ENCODE results near the gene MACF1. TPM values are rescaled to one million over a fixed set of nuclear protein-coding genes. Genes with fewer than 3 reads are reported as not detected.
A peak's percentile ranks its signal among the peaks of the same experiment; 100 is the strongest.

Gene MACF1
- total RNA-seq, 1 experiment from 2014 or later = 190 TPM

DNA sequence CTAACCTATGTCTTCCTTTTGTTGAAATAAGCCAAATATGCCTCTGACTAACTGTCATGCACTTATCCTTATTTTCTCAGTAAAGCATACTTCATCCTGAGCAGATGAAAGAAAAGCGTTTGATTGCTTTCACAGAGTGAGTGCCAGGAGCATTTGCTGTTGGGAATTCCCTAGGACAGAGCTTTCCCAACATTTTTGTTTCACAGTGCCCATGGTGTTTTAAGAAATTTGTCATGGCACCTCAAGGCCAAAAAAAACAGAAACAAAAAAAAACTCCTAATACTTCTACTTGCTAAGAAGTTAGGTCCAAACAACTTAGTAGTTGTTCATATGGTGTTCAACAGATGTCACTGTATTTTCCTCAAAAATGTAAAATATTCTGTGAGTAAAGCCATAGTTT lies 166.1 kb downstream of the MACF1 start:
- H3K23me2 ChIP-seq (ENCODE audit: insufficient read length, low read depth, low read length, poor library complexity, severe bottlenecking) = no peaks in the 10 kb centered on the region
- no peak overlapping the region for H4K8ac ChIP-seq (replicated peaks; ENCODE audit: insufficient read length, low read depth, low read length)
- no peaks in the 10 kb centered on the region for H3K27me3 ChIP-seq (ENCODE audit: insufficient read depth, low read length)
- no peak overlapping the region for H3K27ac ChIP-seq (ENCODE audit: insufficient read length, low read depth, low read length)
- H3K79me1 ChIP-seq (ENCODE audit: insufficient read depth, low read depth, low read length, poor library complexity, severe bottlenecking) = no peaks in the 10 kb centered on the region
- H2BK120ac ChIP-seq (ENCODE audit: low read depth, low read length, poor library complexity, severe bottlenecking) = no peak overlapping the region
- H2BK5ac ChIP-seq (ENCODE audit: insufficient read length, low read length) = no peak overlapping the region
- no peak for DNase-seq
- no CpG with 5 or more reads among the region's 1 CpG for WGBS (ENCODE audit: extremely low coverage, insufficient read length, low lambda C conversion rate)
- no peak overlapping the region for H3K14ac ChIP-seq (ENCODE audit: insufficient read depth, low read length)
- H3K4me2 ChIP-seq (ENCODE audit: insufficient read depth, insufficient read length, low read length) = no peak overlapping the region
- no peaks in the 10 kb centered on the region for H4K20me1 ChIP-seq (ENCODE audit: control insufficient read depth, insufficient read depth, insufficient read length)
- 0 out of 2 replicates have a peak, but pooled peaks cover 4% of the 10 kb centered on the region for H3K4me1 ChIP-seq (ENCODE audit: insufficient read depth, low read length)
- no peak overlapping the region for H2AFZ ChIP-seq (ENCODE audit: low read length)
- no peak overlapping the region for H3K56ac ChIP-seq (ENCODE audit: insufficient read length, low read depth, low read length)
- H3K9ac ChIP-seq (ENCODE audit: extremely low read depth, insufficient read length, low read length) = no peak overlapping the region
- H3K9me3 ChIP-seq (ENCODE audit: control insufficient read depth, low read depth, low read length) = no peaks in the 10 kb centered on the region
- no peak overlapping the region for H3K18ac ChIP-seq (ENCODE audit: insufficient read length, low read depth, low read length)
- Mint-ChIP-seq H3K9me3 (no peaks in the 10 kb centered on the region), H3K4me3 (no peak overlapping the region), H3K4me1 (peaks cover 10 to 11% of the 10 kb centered on the region in 2 experiments), H3K27me3 (ENCODE audit: low read depth) (no peaks in the 10 kb centered on the region), H3K36me3 (ENCODE audit: insufficient read depth in 1 of 3, low read depth in 3 of 3) (peaks cover 19 to 69% (median 63%) of the 10 kb centered on the region in 3 experiments), H3K27ac (peak overlapping the region in 1 of 3 experiments; percentile 59; a peak in 1 of 7 replicates)
- no peak overlapping the region for H4K5ac ChIP-seq (ENCODE audit: insufficient read length, low read depth, low read length)
- H3T11ph ChIP-seq (ENCODE audit: low read length) = no peak overlapping the region
- H2BK12ac ChIP-seq (ENCODE audit: insufficient read length, low read depth, low read length) = no peak overlapping the region
- H2BK15ac ChIP-seq (ENCODE audit: low read depth, low read length) = no peak overlapping the region
- H4K91ac ChIP-seq (ENCODE audit: insufficient read length, low read depth, low read length) = no peak overlapping the region
- no peak overlapping the region for H3K23ac ChIP-seq (ENCODE audit: insufficient read length, low read depth, low read length)
- no peak overlapping the region for H2AK5ac ChIP-seq (ENCODE audit: insufficient read length, low read length)
- no peaks in the 10 kb centered on the region for H3K79me2 ChIP-seq (ENCODE audit: insufficient read depth, low read length)
- no peak overlapping the region for H2BK20ac ChIP-seq (ENCODE audit: low read depth, low read length, poor library complexity, severe bottlenecking)
- H3K4ac ChIP-seq (ENCODE audit: low read depth, low read length) = no peak overlapping the region
- TF ChIP-seq CTCF (conservative IDR thresholded peaks at IDR 0.05) = no peak
